HepG2 (cell line): ENCODE measurements around the gene TMEM174. TPM values are rescaled to one million over a fixed set of nuclear protein-coding genes. Genes with fewer than 3 reads are reported as not detected.

Experiments
- ATAC-seq: fragments of 200-7000 bp; cut with Tn5 transposase; 3 replicates; pipeline ENCODE4 v1.9.1; 2020; ENCODE audit warnings: mild to moderate bottlenecking, moderate library complexity
- BruUV-seq: library from RNA; stranded (reverse); fragments of 400-500 nt; replicated peaks from 2 replicates; lab custom pipeline; 2021; lab: Mats Ljungman, UMichigan
- CTCF ChIA-PET: fragments of 300-600 bp; formaldehyde crosslinking; extraction: SDS; loops from one replicate; lab custom pipeline; 2021; ENCODE audit warnings: low total read pairs, inconsistent platforms, low intra/inter-chr PET ratio; lab: Yijun Ruan, JAX
- POLR2A ChIA-PET: fragments of 350-600 bp; sonication (Branson Sonifier 250); formaldehyde crosslinking; loops from one replicate; lab custom pipeline; 2020; ENCODE audit warnings: antibody characterized with exemption, inconsistent platforms; lab: Yijun Ruan, JAX
- DNase-seq: peaks from one replicate; pipeline ENCODE4 v3.0.0-alpha.2; 2015; ENCODE audit warnings: low spot score
- FAIRE-seq: peaks from 3 replicates; lab custom pipeline; 2011; peaks lifted over from hg19 to GRCh38; lab: Jason Lieb, UNC
- H2AFZ ChIP-seq: one replicate; pipeline ENCODE4 v1.6.1; 2011; ENCODE audit warnings: low read length, inconsistent platforms
- H3K27ac ChIP-seq: fragments of 300-600 bp; 3 replicates; pipeline ENCODE4 v1.8.0; 2011; ENCODE audit warnings: mixed run types, mild to moderate bottlenecking, mixed read lengths, low read length, inconsistent platforms; ENCODE audit not compliant: insufficient read depth; ENCODE audit errors: extremely low read length
- H3K27me3 ChIP-seq, 2 experiments: fragments of 200-600 bp in 1 of 2; 2 replicates in 1 of 2; 3 replicates in 1 of 2; pipeline versions ENCODE4 v1.6.0 to v1.8.0; 2011; ENCODE audit warnings: low read length in 2 of 2, mild to moderate bottlenecking in 2 of 2, moderate library complexity in 2 of 2, inconsistent platforms in 1 of 2; ENCODE audit not compliant: insufficient read depth in 2 of 2, control insufficient read depth in 1 of 2
- H3K36me3 ChIP-seq, 2 experiments: fragments of 200-600 bp in 1 of 2; replicated peaks in 1 of 2; 2 replicates in 1 of 2; 3 replicates in 1 of 2; pipeline versions ENCODE4 v1.5.1 to v1.8.0; 2011; ENCODE audit warnings: low read length in 2 of 2, inconsistent platforms in 1 of 2; ENCODE audit not compliant: insufficient read depth in 2 of 2, control insufficient read depth in 1 of 2
- H3K4me1 ChIP-seq: 2 replicates; pipeline ENCODE4 v1.5.1; 2012; ENCODE audit warnings: low read length, inconsistent platforms; ENCODE audit not compliant: insufficient read depth
- H3K4me2 ChIP-seq: 2 replicates; pipeline ENCODE4 v1.6.0; 2011; ENCODE audit warnings: low read depth, low read length, inconsistent platforms
- H3K4me3 ChIP-seq, 3 experiments: fragments of 200-600 bp in 1 of 3; sonication (generic), shearing (Covaris generic) in 1 of 3; replicated peaks in 1 of 3; 2 replicates each; pipeline ENCODE4 v1.5.1; 2011 to 2016; ENCODE audit warnings: low read length in 3 of 3, inconsistent platforms in 2 of 3, low read depth in 2 of 3, mild to moderate bottlenecking in 2 of 3, control low read depth in 1 of 3, mixed read lengths in 1 of 3; ENCODE audit not compliant: insufficient read depth in 1 of 3
- H3K79me2 ChIP-seq: one replicate; pipeline ENCODE4 v1.6.1; 2011; ENCODE audit warnings: low read length, inconsistent platforms; ENCODE audit not compliant: insufficient read depth
- H3K9ac ChIP-seq: 2 replicates; pipeline ENCODE4 v1.6.0; 2011; ENCODE audit warnings: mild to moderate bottlenecking, low read depth, low read length, inconsistent platforms; ENCODE audit not compliant: insufficient read depth
- H3K9me3 ChIP-seq: 2 replicates; pipeline ENCODE4 v1.5.1; 2012; ENCODE audit warnings: mild to moderate bottlenecking, low read length
- H4K20me1 ChIP-seq: 2 replicates; pipeline ENCODE4 v1.6.0; 2011; ENCODE audit warnings: inconsistent platforms, mild to moderate bottlenecking, low read length, moderate library complexity; ENCODE audit not compliant: insufficient read depth
- DMAP1 ChIP-seq: IDR thresholded peaks from 2 replicates; pipeline ENCODE4 v1.6.1; 2016
- HDAC1 ChIP-seq: sonication (generic); formaldehyde crosslinking; IDR thresholded peaks from 2 replicates; pipeline ENCODE4 v1.5.1; 2020; ENCODE audit warnings: mild to moderate bottlenecking, missing genetic modification reagents
- JARID2 ChIP-seq: sonication (generic); formaldehyde crosslinking; IDR thresholded peaks from 2 replicates; pipeline ENCODE4 v1.8.1; 2023; ENCODE audit warnings: missing genetic modification reagents, inconsistent platforms; ENCODE audit not compliant: insufficient replicate concordance
- JUN ChIP-seq: sonication (generic); formaldehyde crosslinking; IDR thresholded peaks from 2 replicates; pipeline ENCODE4 v1.4.0; 2020; ENCODE audit warnings: mild to moderate bottlenecking, missing genetic modification reagents
- MZF1 ChIP-seq: sonication (generic); formaldehyde crosslinking; IDR thresholded peaks from 2 replicates; pipeline ENCODE4 v1.8.1; 2023; ENCODE audit warnings: mild to moderate bottlenecking, missing genetic modification reagents, borderline replicate concordance
- SIX1 ChIP-seq: sonication (generic); formaldehyde crosslinking; IDR thresholded peaks from 2 replicates; pipeline ENCODE4 v1.4.0; 2020; ENCODE audit warnings: missing genetic modification reagents, borderline replicate concordance
- STAT5B ChIP-seq: sonication (generic); formaldehyde crosslinking; IDR thresholded peaks from 2 replicates; pipeline ENCODE4 v1.4.0; 2020; ENCODE audit warnings: missing genetic modification reagents
- ZFP90 ChIP-seq: sonication (generic); formaldehyde crosslinking; IDR thresholded peaks from 2 replicates; pipeline ENCODE4 v1.8.0; 2022; ENCODE audit warnings: missing genetic modification reagents, mild to moderate bottlenecking, inconsistent platforms, borderline replicate concordance
- ZNF12 ChIP-seq: sonication (generic); formaldehyde crosslinking; IDR thresholded peaks from 2 replicates; pipeline ENCODE4 v1.5.0; 2020; ENCODE audit warnings: missing genetic modification reagents
- ZNF274 ChIP-seq: sonication (generic); formaldehyde crosslinking; IDR thresholded peaks from 2 replicates; pipeline ENCODE4 v1.5.1; 2020; ENCODE audit warnings: mild to moderate bottlenecking, missing genetic modification reagents
- ZNF547 ChIP-seq: sonication (generic); formaldehyde crosslinking; IDR thresholded peaks from 2 replicates; pipeline ENCODE4 v1.5.1; 2020; ENCODE audit warnings: mild to moderate bottlenecking, missing genetic modification reagents
- WGBS: methylation state at CpG from one replicate; pipeline ENCODE4 v1.1.6; 2017; ENCODE audit warnings: low lambda C conversion rate; 5-methylcytosine and 5-hydroxymethylcytosine counted together
- in situ Hi-C: cut with HindIII; loops from 2 replicates; pipeline ENCODE4 v1.10.0; 2017; ENCODE audit warnings: low pct_unique_long_range_greater_than_20kb; ENCODE audit not compliant: extremely low pct_ligation_motif_present
- intact Hi-C: fragments of 100-400 bp; cut with micrococcal nuclease; formaldehyde crosslinking; loops from one replicate; pipeline ENCODE4 v1.10.0; 2022; ENCODE audit not compliant: unreplicated experiment
- polyA plus RNA-seq, 8 experiments: library from polyadenylated mRNA; depleted of rRNA in 3 of 8; stranded (reverse) in 7 of 8; unstranded in 1 of 8; fragments of >200 nt; fragmentation: Illumina TruSeq in 4 of 8; extraction: Trizol in 4 of 8; gene quantifications; 2 replicates each; pipeline versions ENCODE4 v1.2.1 to v1.2.3, GENCODE V29; 2011 to 2016; ENCODE audit warnings: low read depth in 4 of 8, missing spikeins in 1 of 8, mixed read lengths in 1 of 8; ENCODE audit not compliant: insufficient read depth in 1 of 8
- total RNA-seq, 5 experiments: library from RNA; depleted of rRNA; stranded (reverse); fragments of >200 nt; fragmentation: Illumina TruSeq; extraction: Trizol; gene quantifications; 2 replicates each; pipeline ENCODE4 v1.2.3, GENCODE V29; 2016; ENCODE audit warnings: low read depth in 1 of 5
- TF ChIP-seq, protein P1 (sequence below): sonication (generic); formaldehyde crosslinking; IDR thresholded peaks from 2 replicates; pipeline ENCODE4 v1.5.0; 2020; ENCODE audit warnings: mild to moderate bottlenecking, missing genetic modification reagents, borderline replicate concordance

TMEM174 gene
- total and polyA plus RNA-seq, 2 of the 13 experiments (the other 11 are each of a cell fraction or from before 2014, with no cell fraction given): not detected

- FAIRE-seq: no peak
- H3K79me2 ChIP-seq: no peaks in the 10 kb centered on the region
- H4K20me1 ChIP-seq: no peaks in the 10 kb centered on the region
- TF ChIP-seq ZNF12 (CRISPR knock-in tag) (peak; percentile 70; the same call in 1 of the 2 replicates), MZF1 (CRISPR knock-in tag) (no peak)
- CTCF ChIA-PET: no interaction called here
- no peak overlapping the region for H3K9ac ChIP-seq
- H3K27ac ChIP-seq: no peak overlapping the region
- H3K36me3 ChIP-seq: no peaks in the 10 kb centered on the region
- ATAC-seq: no peak
- no peaks in the 10 kb centered on the region for H3K9me3 ChIP-seq
- no peak for DNase-seq
- intact Hi-C loops: no loop called here
- POLR2A ChIA-PET: no interaction called here
- H3K4me3 ChIP-seq: no peak overlapping the region
- no peak overlapping the region for H2AFZ ChIP-seq
- in situ Hi-C loops: no loop called here
- peaks cover 6% of the 10 kb centered on the region; the same call in 1 of the 2 replicates for H3K4me1 ChIP-seq
- peaks cover 4 to 29% of the 10 kb centered on the region in 2 experiments; a peak in 2 of 5 replicates for H3K27me3 ChIP-seq
- WGBS: 0% methylated on average over 2 of the region's 3 CpGs
- no peak overlapping the region for H3K4me2 ChIP-seq
- BruUV-seq: no TSS peak
These were observed 26.0 kb downstream of the TMEM174 start for GRCh38 chr5:73198833-73199592.

- in situ Hi-C loops (loop anchor here (10.0 kb wide), 1 partner anchor 115 kb away; no protein-coding TSS in a partner anchor), intact Hi-C loops (loop anchor here (5.0 kb wide), 2 partner anchors 117 to 277 kb away; no protein-coding TSS in a partner anchor)
- Histone ChIP-seq H3K27me3 (peaks cover 4 to 29% of the 10 kb centered on the region in 2 experiments; a peak in 2 of 5 replicates), H3K9me3 (no peaks in the 10 kb centered on the region), H3K27ac (no peak overlapping the region), H3K4me2 (no peak overlapping the region), H4K20me1 (no peaks in the 10 kb centered on the region), H3K4me3 (no peak overlapping the region), H3K36me3 (no peaks in the 10 kb centered on the region), H2AFZ (no peak overlapping the region), H3K79me2 (no peaks in the 10 kb centered on the region), H3K4me1 (peaks cover 6% of the 10 kb centered on the region; the same call in 1 of the 2 replicates), H3K9ac (no peak overlapping the region)
- no peak for DNase-seq
- ChIA-PET POLR2A (no interaction called here), CTCF (no interaction called here)
- WGBS: 6% methylated on average over 5 of the region's 5 CpGs
- no peak for FAIRE-seq
- BruUV-seq: no TSS peak
- no peak for ATAC-seq
- TF ChIP-seq SIX1 (no peak), ZFP90 (CRISPR knock-in tag) (no peak), ZNF274 (no peak), ZNF547 (no peak), HDAC1 (no peak), DMAP1 (CRISPR knock-in tag) (no peak), STAT5B (CRISPR knock-in tag) (no peak), JARID2 (CRISPR knock-in tag) (no peak), JUN (CRISPR knock-in tag) (no peak)
- TF ChIP-seq, protein P1, sequence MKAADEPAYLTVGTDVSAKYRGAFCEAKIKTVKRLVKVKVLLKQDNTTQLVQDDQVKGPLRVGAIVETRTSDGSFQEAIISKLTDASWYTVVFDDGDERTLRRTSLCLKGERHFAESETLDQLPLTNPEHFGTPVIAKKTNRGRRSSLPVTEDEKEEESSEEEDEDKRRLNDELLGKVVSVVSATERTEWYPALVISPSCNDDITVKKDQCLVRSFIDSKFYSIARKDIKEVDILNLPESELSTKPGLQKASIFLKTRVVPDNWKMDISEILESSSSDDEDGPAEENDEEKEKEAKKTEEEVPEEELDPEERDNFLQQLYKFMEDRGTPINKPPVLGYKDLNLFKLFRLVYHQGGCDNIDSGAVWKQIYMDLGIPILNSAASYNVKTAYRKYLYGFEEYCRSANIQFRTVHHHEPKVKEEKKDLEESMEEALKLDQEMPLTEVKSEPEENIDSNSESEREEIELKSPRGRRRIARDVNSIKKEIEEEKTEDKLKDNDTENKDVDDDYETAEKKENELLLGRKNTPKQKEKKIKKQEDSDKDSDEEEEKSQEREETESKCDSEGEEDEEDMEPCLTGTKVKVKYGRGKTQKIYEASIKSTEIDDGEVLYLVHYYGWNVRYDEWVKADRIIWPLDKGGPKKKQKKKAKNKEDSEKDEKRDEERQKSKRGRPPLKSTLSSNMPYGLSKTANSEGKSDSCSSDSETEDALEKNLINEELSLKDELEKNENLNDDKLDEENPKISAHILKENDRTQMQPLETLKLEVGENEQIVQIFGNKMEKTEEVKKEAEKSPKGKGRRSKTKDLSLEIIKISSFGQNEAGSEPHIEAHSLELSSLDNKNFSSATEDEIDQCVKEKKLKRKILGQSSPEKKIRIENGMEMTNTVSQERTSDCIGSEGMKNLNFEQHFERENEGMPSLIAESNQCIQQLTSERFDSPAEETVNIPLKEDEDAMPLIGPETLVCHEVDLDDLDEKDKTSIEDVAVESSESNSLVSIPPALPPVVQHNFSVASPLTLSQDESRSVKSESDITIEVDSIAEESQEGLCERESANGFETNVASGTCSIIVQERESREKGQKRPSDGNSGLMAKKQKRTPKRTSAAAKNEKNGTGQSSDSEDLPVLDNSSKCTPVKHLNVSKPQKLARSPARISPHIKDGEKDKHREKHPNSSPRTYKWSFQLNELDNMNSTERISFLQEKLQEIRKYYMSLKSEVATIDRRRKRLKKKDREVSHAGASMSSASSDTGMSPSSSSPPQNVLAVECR (CRISPR knock-in tag): no peak
These were observed 26.7 kb downstream of the TMEM174 start for GRCh38 chr5:73199671-73200070.
